Measurements from ENCODE around the gene ATPAF2. TPM values are rescaled to one million over a fixed set of nuclear protein-coding genes. Genes with fewer than 3 reads are reported as not detected.

The ATPAF2 gene
- total RNA-seq = 10 to 100 TPM; 28.1 to 40.1 (median 36.7) TPM

DNA sequence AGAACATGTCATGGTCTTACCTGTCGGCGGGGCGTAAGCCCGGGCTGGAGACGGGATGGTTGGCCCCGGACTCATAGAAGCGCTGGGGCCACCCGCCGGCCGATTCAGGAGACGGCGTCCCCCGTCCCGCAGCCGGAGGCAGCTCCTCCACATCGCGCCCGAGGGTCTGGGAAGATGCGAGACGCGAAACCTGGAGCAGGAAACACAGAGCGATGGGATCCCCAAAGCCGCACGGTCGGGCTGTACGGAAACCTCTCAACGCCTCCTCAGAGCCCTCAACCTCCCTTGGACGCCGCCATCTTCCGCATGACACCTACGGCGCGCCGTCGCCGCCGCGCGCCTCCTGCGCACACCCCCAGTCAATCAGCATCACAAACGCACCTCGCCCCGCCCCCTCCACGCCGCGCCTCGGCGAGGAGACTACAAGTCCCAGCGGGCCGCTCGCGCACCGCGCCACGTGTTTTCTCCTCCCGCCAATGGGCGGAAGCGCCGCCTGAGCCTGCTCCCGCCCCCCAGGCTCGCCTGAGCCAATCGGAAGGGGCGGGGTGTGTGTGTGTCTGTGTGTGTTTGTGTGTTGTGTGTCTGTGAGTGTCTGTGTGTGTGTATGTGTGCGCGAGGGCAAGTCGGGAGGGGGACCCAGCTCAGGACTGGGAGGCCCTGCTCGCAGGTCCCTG lies at the start of gene ATPAF2, which contains the start of gene GID4:
ATPAF2 (minus strand) TSS at position 308 of the 674 bp plus-strand sequence; CDS start at position 153, 155 bp downstream.
GID4 (plus strand) TSS at position 548 of the 674 bp plus-strand sequence; CDS start at position 605, 57 bp downstream.
- H3K4me1 ChIP-seq = peaks cover 26 to 32% of the 10 kb centered on the region in 2 donors
- WGBS, 2 donors = 0% methylated on average over 15 to 37 of the region's 67 CpGs
- intact Hi-C loops (cut with DNase I) = loop anchor here (10.0 kb wide), 3 partner anchors 64 to 184 kb away; partner anchors contain the start of genes DRC3 and TOM1L2

DNA sequence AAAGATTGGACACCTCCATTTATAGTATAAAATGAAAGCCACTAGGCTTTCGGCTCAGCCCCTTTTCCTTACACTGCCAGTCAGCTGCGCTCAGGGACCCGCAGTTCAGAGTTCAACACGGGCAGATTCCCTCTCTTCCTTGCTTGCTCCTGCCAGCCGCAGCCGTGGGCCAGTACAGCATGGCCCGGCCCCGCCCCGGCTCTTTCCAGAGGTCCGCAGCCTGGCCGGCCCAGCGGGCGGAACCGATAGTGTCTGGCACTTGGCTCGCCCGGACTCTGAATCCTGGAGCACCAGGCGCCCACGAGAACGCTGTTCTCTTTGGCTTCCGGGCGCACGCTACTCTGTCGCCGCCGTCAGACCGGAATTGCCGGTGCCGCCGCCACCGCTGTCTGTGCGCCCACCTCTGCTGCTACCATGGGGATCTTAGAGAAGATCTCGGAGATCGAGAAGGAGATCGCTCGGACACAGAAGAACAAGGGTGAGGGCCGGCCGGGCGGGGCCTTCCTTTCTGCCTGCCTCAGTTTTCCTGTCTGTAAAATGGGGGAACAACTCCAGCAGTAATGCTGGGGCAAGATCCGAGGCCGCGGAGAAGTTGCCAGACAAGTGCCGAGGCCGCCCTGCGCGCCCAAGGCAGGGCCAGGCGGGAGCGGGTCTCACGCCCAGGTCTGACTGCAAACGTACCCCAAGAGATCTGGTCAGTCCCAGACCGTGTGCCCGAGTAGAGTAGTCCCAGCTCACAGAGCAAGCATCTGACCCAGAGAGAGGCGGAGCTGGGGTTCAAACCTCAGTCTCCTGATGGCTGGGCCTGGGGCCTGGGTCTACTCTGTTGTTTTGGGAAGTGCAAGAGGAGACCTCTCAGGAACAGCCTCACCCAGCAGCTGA lies 48.9 kb upstream of the ATPAF2 start, which contains the start of gene DRG2:
DRG2 (plus strand) TSS at position 339 of the 882 bp plus-strand sequence; CDS start at position 415, 76 bp downstream.
- DNase-seq = peak; percentile 92 to 93
- Histone ChIP-seq H3K9me3 (no peaks in the 10 kb centered on the region), H3K36me3 (no peaks in the 10 kb centered on the region), H3K27me3 (no peaks in the 10 kb centered on the region), H3K27ac (peak within 1 kb of the TSS; percentile 58 to 76 (median 62)), H3K4me1 (peaks cover 4 to 10% of the 10 kb centered on the region in 2 donors), H3K4me3 (replicated peaks in 1 of 3) (peak within 1 kb of the TSS; percentile 78 to 94 (median 82))
- 0 to 1% methylated on average over 21 to 36 of the region's 52 CpGs for WGBS, 2 donors
- peak in 1 of 2 donors; percentile 36 for TF ChIP-seq POLR2A (IDR thresholded peaks at IDR 0.05)
- TF ChIP-seq, protein P1, sequence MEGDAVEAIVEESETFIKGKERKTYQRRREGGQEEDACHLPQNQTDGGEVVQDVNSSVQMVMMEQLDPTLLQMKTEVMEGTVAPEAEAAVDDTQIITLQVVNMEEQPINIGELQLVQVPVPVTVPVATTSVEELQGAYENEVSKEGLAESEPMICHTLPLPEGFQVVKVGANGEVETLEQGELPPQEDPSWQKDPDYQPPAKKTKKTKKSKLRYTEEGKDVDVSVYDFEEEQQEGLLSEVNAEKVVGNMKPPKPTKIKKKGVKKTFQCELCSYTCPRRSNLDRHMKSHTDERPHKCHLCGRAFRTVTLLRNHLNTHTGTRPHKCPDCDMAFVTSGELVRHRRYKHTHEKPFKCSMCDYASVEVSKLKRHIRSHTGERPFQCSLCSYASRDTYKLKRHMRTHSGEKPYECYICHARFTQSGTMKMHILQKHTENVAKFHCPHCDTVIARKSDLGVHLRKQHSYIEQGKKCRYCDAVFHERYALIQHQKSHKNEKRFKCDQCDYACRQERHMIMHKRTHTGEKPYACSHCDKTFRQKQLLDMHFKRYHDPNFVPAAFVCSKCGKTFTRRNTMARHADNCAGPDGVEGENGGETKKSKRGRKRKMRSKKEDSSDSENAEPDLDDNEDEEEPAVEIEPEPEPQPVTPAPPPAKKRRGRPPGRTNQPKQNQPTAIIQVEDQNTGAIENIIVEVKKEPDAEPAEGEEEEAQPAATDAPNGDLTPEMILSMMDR (IDR thresholded peaks at IDR 0.05) = peak in 2 of 6 experiments; percentile 16 to 39
- intact Hi-C loops (cut with DNase I) = no loop called here

More for the DNA sequence above, at the start of gene ATPAF2, which contains the start of gene GID4:
- peak; percentile 100 for DNase-seq
- Histone ChIP-seq H3K27me3 (no peaks in the 10 kb centered on the region), H3K27ac (peak within 1 kb of the TSS; percentile 26 to 87 (median 71)), H3K4me3 (replicated peaks in 1 of 3) (peak within 1 kb of the TSS; percentile 65 to 88 (median 69)), H3K36me3 (no peaks in the 10 kb centered on the region), H3K9me3 (no peaks in the 10 kb centered on the region)
- TF ChIP-seq, protein P1 (IDR thresholded peaks at IDR 0.05) = no peak
- TF ChIP-seq POLR2A (IDR thresholded peaks at IDR 0.05) = peak in 1 of 2 donors; percentile 49

DNA sequence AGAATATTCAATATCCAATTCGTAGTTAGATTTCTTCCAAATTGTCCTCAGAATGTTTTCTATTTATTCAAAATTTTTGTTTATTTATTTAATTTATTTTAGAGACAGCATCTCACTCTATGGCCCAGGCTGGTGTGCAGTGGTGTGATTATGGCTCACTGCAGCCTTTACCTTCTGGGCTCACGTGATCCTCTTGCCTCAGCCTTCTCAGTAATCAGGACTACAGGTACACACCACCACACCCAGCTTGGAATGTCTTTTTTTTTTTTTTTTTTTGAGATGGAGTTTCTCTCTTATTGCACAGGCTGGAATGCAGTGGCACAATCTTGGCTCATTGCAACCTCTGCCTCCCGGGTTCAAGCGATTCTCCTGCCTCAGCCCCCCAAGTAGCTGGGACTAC lies 45.3 kb upstream of the ATPAF2 start:
- peaks cover 4 to 10% of the 10 kb centered on the region in 2 donors for H3K4me1 ChIP-seq
- H3K27me3 ChIP-seq = no peaks in the 10 kb centered on the region
- no peak overlapping the region for H3K27ac ChIP-seq
- no peaks in the 10 kb centered on the region for H3K36me3 ChIP-seq
- 90% methylated on average over 4 of the region's 4 CpGs for WGBS, 2 donors
- TF ChIP-seq, protein P1 (IDR thresholded peaks at IDR 0.05) = no peak
- no peak for TF ChIP-seq POLR2A (IDR thresholded peaks at IDR 0.05)
- H3K4me3 ChIP-seq (replicated peaks in 1 of 3) = no peak overlapping the region
- H3K9me3 ChIP-seq = no peaks in the 10 kb centered on the region
- DNase-seq = no peak
- intact Hi-C loops (cut with DNase I) = no loop called here

DNA sequence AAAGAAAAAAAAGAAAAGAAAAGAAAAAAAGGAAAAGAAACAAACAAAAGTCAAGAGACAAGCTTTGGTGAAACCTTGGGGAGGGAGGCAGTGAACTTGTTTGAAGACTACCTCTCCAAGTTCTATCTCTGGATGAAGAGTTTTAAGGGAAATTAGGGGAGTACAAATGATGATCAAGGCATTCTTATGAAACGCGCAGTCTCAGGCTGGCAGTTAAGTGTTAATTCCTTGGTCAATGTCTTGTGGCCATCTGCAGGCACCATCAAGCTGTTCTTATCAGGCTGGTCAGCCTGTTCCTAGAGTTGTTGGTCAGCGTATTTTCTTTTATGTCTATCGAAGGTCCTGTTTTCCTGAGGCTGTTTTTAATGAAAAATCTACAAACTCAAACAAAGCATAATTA lies 40.6 kb upstream of the ATPAF2 start:
- no peaks in the 10 kb centered on the region for H3K36me3 ChIP-seq
- intact Hi-C loops (cut with DNase I) = no loop called here
- no peak overlapping the region for H3K27ac ChIP-seq
- TF ChIP-seq POLR2A (IDR thresholded peaks at IDR 0.05) = no peak
- TF ChIP-seq, protein P1 (IDR thresholded peaks at IDR 0.05) = no peak
- WGBS, 2 donors = 80 to 83% methylated on average over 4 of the region's 4 CpGs
- H3K4me3 ChIP-seq (replicated peaks in 1 of 3) = no peak overlapping the region
- no peaks in the 10 kb centered on the region for H3K4me1 ChIP-seq
- no peaks in the 10 kb centered on the region for H3K27me3 ChIP-seq
- no peaks in the 10 kb centered on the region for H3K9me3 ChIP-seq
- no peak for DNase-seq
